HCT116 (cell line): Measurements from ENCODE around the gene C2orf72. TPM values are rescaled to one million over a fixed set of nuclear protein-coding genes. Genes with fewer than 3 reads are reported as not detected.

ENCODE experiments used
- ATAC-seq: fragments of 200-7000 bp; cut with Tn5 transposase; 2 replicates; pipeline ENCODE4 v1.9.1; 2020; ENCODE audit warnings: mild to moderate bottlenecking, moderate library complexity
- BruUV-seq: library from RNA; stranded (reverse); fragments of 400-500 nt; replicated peaks from 2 replicates; lab custom pipeline; 2021; lab: Mats Ljungman, UMichigan
- CTCF ChIA-PET: fragments of 300-600 bp; sonication (Branson Sonifier 250); formaldehyde crosslinking; loops from one replicate; lab custom pipeline; 2021; ENCODE audit warnings: antibody characterized with exemption; lab: Charles Lee
- POLR2A ChIA-PET: fragments of 300-600, 350-600 bp; sonication (Branson Sonifier 250); formaldehyde crosslinking; loops from one replicate; lab custom pipeline; 2021; ENCODE audit warnings: antibody characterized with exemption; lab: Charles Lee
- RAD21 ChIA-PET, 2 experiments: fragments of 300-600 bp; sonication (Branson Sonifier 250); formaldehyde crosslinking; loops; one replicate each; lab custom pipeline; 2023; ENCODE audit warnings: low total read pairs in 2 of 2; ENCODE audit not compliant: uncharacterized antibody in 2 of 2, unreplicated experiment in 2 of 2, low non-redundant PET in 1 of 2; lab: Charles Lee
- DNase-seq: peaks from one replicate; pipeline ENCODE4 v3.0.0-alpha.2; 2010; ENCODE audit warnings: low read depth, low spot score
- H2AFZ ChIP-seq: fragments of 200-600 bp; shearing (Covaris generic), sonication (generic); 2 replicates; pipeline ENCODE4 v1.6.1; 2017; ENCODE audit warnings: low read depth, mixed run types, mixed read lengths, antibody characterized with exemption, low read length; ENCODE audit not compliant: poor library complexity, severe bottlenecking
- H3K27ac ChIP-seq: 2 replicates; pipeline ENCODE4 v1.5.1; 2012; ENCODE audit warnings: low read depth, low read length
- H3K27me3 ChIP-seq: fragments of 200-600 bp; sonication (generic); 2 replicates; pipeline ENCODE4 v1.6.1; 2016; ENCODE audit warnings: mixed run types, low read length, mixed read lengths; ENCODE audit not compliant: insufficient read depth
- H3K36me3 ChIP-seq, 2 experiments: fragments of 200-500 bp in 1 of 2; fragments of 200-600 bp in 1 of 2; sonication (Bioruptor generic) in 1 of 2; sonication (generic) in 1 of 2; 2 replicates each; pipeline versions ENCODE4 v1.5.1 to v1.6.1; 2014 to 2016; ENCODE audit warnings: low read length in 2 of 2, inconsistent platforms in 1 of 2, mixed read lengths in 1 of 2, mixed run types in 1 of 2; ENCODE audit not compliant: insufficient read depth in 2 of 2, control insufficient read depth in 1 of 2
- H3K4me1 ChIP-seq, 2 experiments: fragments of 200-600 bp in 1 of 2; sonication (generic) in 1 of 2; 2 replicates each; pipeline versions ENCODE4 v1.5.1 to v1.6.1; 2012 to 2017; ENCODE audit warnings: low read length in 2 of 2, inconsistent platforms in 1 of 2, mild to moderate bottlenecking in 1 of 2, mixed read lengths in 1 of 2, mixed run types in 1 of 2, moderate library complexity in 1 of 2; ENCODE audit not compliant: insufficient read depth in 2 of 2, control insufficient read depth in 1 of 2
- H3K4me2 ChIP-seq: fragments of 200-600 bp; sonication (generic); 2 replicates; pipeline ENCODE4 v1.6.1; 2017; ENCODE audit warnings: mixed run types, low read length, mixed read lengths
- H3K4me3 ChIP-seq, 2 experiments: fragments of 200-600 bp in 1 of 2; sonication (generic) in 1 of 2; replicated peaks in 1 of 2; 2 replicates each; pipeline ENCODE4 v1.5.1; 2011 to 2016; ENCODE audit warnings: low read length in 2 of 2, control low read depth in 1 of 2, low read depth in 1 of 2, mild to moderate bottlenecking in 1 of 2, mixed read lengths in 1 of 2, mixed run types in 1 of 2
- H3K79me2 ChIP-seq: fragments of 200-600 bp; sonication (generic); 2 replicates; pipeline ENCODE4 v1.6.1; 2017; ENCODE audit warnings: mild to moderate bottlenecking, mixed run types, low read length, moderate library complexity, mixed read lengths; ENCODE audit not compliant: insufficient read depth
- H3K9ac ChIP-seq: fragments of 200-600 bp; sonication (generic); 2 replicates; pipeline ENCODE4 v1.6.1; 2016; ENCODE audit warnings: low read length, mixed read lengths
- H3K9me2 ChIP-seq: fragments of 200-600 bp; sonication (generic), shearing (Covaris generic); 2 replicates; pipeline ENCODE4 v1.6.1; 2017; ENCODE audit warnings: mixed run types, mild to moderate bottlenecking, moderate library complexity; ENCODE audit not compliant: insufficient read depth
- H3K9me3 ChIP-seq, 2 experiments: fragments of 200-500 bp in 1 of 2; fragments of 200-600 bp in 1 of 2; sonication (Bioruptor generic) in 1 of 2; sonication (generic) in 1 of 2; 2 replicates each; pipeline ENCODE4 v1.6.1; 2014 to 2017; ENCODE audit warnings: low read length in 2 of 2, mixed read lengths in 2 of 2, inconsistent platforms in 1 of 2, low read depth in 1 of 2, mild to moderate bottlenecking in 1 of 2, mixed run types in 1 of 2, moderate library complexity in 1 of 2; ENCODE audit not compliant: control insufficient read depth in 1 of 2, insufficient read depth in 1 of 2
- H4K20me1 ChIP-seq: fragments of 200-600 bp; sonication (generic), shearing (Covaris generic); 2 replicates; pipeline ENCODE4 v1.6.1; 2017; ENCODE audit warnings: mixed run types, mild to moderate bottlenecking, moderate library complexity; ENCODE audit not compliant: insufficient read depth
- CBX3 ChIP-seq: IDR thresholded peaks from 2 replicates; pipeline ENCODE4 v1.6.1; 2012; ENCODE audit warnings: low read depth
- CEBPB ChIP-seq: IDR thresholded peaks from 2 replicates; pipeline ENCODE4 v1.6.1; 2012; ENCODE audit warnings: low read depth
- CTCF ChIP-seq, 3 experiments: fragments of 200-600 bp in 1 of 3; sonication (generic) in 1 of 3; IDR thresholded peaks in 2 of 3; conservative IDR thresholded peaks in 1 of 3; 2 replicates each; pipeline ENCODE4 v1.5.1; 2012 to 2017; ENCODE audit warnings: low read depth in 2 of 3, low read length in 2 of 3, antibody characterized with exemption in 1 of 3, borderline replicate concordance in 1 of 3, control low read depth in 1 of 3, mild to moderate bottlenecking in 1 of 3, mixed read lengths in 1 of 3, mixed run types in 1 of 3, moderate library complexity in 1 of 3; ENCODE audit not compliant: insufficient read depth in 1 of 3
- EGR1 ChIP-seq: IDR thresholded peaks from 2 replicates; pipeline ENCODE4 v1.6.1; 2012; ENCODE audit warnings: low read depth
- EZH2 ChIP-seq: fragments of 200-600 bp; sonication (generic); IDR thresholded peaks from 2 replicates; pipeline ENCODE4 v1.6.1; 2017; ENCODE audit warnings: antibody characterized with exemption, mixed run types
- EZH2phosphoT487 ChIP-seq: fragments of 200-600 bp; IDR thresholded peaks from 2 replicates; pipeline ENCODE4 v1.6.1; 2018; ENCODE audit warnings: antibody characterized with exemption, borderline replicate concordance
- FOSL1 ChIP-seq: IDR thresholded peaks from 2 replicates; pipeline ENCODE4 v1.6.1; 2012; ENCODE audit warnings: low read depth
- JUND ChIP-seq: IDR thresholded peaks from 2 replicates; pipeline ENCODE4 v1.6.1; 2012
- MAX ChIP-seq: IDR thresholded peaks from 2 replicates; pipeline ENCODE4 v1.6.1; 2012
- POLR2A ChIP-seq: IDR thresholded peaks from 2 replicates; pipeline ENCODE4 v1.7.0; 2011; ENCODE audit warnings: borderline replicate concordance; ENCODE audit not compliant: insufficient read depth, insufficient read length; ENCODE audit errors: extremely low read depth
- POLR2AphosphoS5 ChIP-seq: IDR thresholded peaks from 2 replicates; pipeline ENCODE4 v1.6.1; 2011; ENCODE audit warnings: mild to moderate bottlenecking, low read depth, low read length, moderate library complexity
- RAD21 ChIP-seq: IDR thresholded peaks from 2 replicates; pipeline ENCODE4 v1.6.1; 2012; ENCODE audit warnings: low read depth, mild to moderate bottlenecking
- SIN3A ChIP-seq: IDR thresholded peaks from 2 replicates; pipeline ENCODE4 v1.6.1; 2012; ENCODE audit warnings: low read depth
- TCF7L2 ChIP-seq: IDR thresholded peaks from 2 replicates; pipeline ENCODE4 v1.7.0; 2011; ENCODE audit warnings: borderline replicate concordance, inconsistent platforms; ENCODE audit not compliant: insufficient read depth, insufficient read length; ENCODE audit errors: extremely low read depth
- YY1 ChIP-seq: IDR thresholded peaks from 2 replicates; pipeline ENCODE4 v1.6.1; 2011; ENCODE audit warnings: low read length, low read depth, moderate library complexity, mild to moderate bottlenecking; ENCODE audit not compliant: insufficient replicate concordance; ENCODE audit errors: extremely low read depth
- ZFX ChIP-seq: fragments of 450-650 bp; IDR thresholded peaks from 2 replicates; pipeline ENCODE4 v1.6.1; 2017
- ZNF274 ChIP-seq: fragments of 200-500 bp; sonication (Bioruptor generic); IDR thresholded peaks from 2 replicates; pipeline ENCODE4 v1.6.1; 2014; ENCODE audit warnings: mild to moderate bottlenecking, low read depth, low read length, inconsistent platforms
- intact Hi-C: fragments of 100-400 bp; cut with micrococcal nuclease; formaldehyde crosslinking; loops from 2 replicates; pipeline ENCODE4 v1.10.0; 2022
- total RNA-seq: library from RNA; stranded (reverse); gene quantifications from one replicate; pipeline ENCODE4 v1.2.1, GENCODE V29; 2021; ENCODE audit not compliant: unreplicated experiment
- TF ChIP-seq, protein P1 (sequence below): IDR thresholded peaks from 2 replicates; pipeline ENCODE4 v1.6.1; 2012
- TF ChIP-seq, protein P2 (sequence below): IDR thresholded peaks from 2 replicates; pipeline ENCODE4 v1.6.1; 2012; ENCODE audit warnings: low read depth

The C2orf72 gene
- total RNA-seq, 1 experiment from 2014 or later: 3.7 TPM

GRCh38 chr2:231009236-231009919, 27.9 kb upstream of the C2orf72 start (continued):
- TF ChIP-seq EGR1 (no peak), YY1 (no peak)

DNA sequence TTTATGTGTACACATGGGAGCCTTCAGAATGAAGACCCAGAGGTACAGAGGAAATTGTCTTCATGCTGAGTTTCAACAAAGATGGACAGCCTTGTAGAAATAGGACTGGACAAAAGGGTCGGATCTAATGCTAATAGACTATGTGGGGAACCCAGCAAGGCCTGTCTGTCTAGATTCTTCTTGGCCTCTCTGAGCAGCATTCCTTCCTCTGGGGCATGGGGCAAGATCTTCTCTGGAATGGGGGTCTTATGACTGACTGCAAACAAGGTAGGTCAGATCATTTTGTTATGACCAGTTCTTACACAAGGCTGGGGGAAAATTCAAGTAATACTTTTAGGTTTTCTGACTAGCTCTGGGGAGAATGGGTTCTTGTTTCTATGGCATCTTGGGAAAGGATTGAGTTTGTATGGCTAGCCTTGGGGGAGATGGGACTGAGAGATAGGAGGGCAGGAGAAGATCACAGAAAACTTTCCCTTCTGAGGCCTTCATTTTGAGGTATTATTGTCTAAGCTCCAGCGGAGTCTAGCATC, 27.1 kb upstream of the C2orf72 start:
- Histone ChIP-seq H3K9me2 (no peaks in the 10 kb centered on the region), H3K79me2 (no peaks in the 10 kb centered on the region), H3K9me3 (no peaks in the 10 kb centered on the region), H4K20me1 (no peaks in the 10 kb centered on the region), H3K36me3 (no peaks in the 10 kb centered on the region), H2AFZ (no peak overlapping the region), H3K9ac (no peak overlapping the region), H3K27ac (no peak overlapping the region), H3K4me2 (no peak overlapping the region), H3K27me3 (no peaks in the 10 kb centered on the region), H3K4me3 (no peak overlapping the region), H3K4me1 (peaks cover 0 to 4% of the 10 kb centered on the region in 2 experiments; a peak in 1 of 4 replicates)
- intact Hi-C loops: no loop called here
- CTCF ChIA-PET: interaction anchor here (0.7 kb wide), 1 partner anchor 161 kb away, joined by 3 read pairs; no protein-coding TSS in a partner anchor
- POLR2A ChIA-PET: no interaction called here
- no peak for ATAC-seq
- BruUV-seq: no TSS peak
- no peak for TF ChIP-seq ZFX
- TF ChIP-seq POLR2AphosphoS5: no peak
- no peak for TF ChIP-seq JUND
- no peak for TF ChIP-seq TCF7L2
- no peak for TF ChIP-seq SIN3A
- no peak for TF ChIP-seq CTCF (IDR thresholded peaks at IDR 0.05 in 2 of 3, conservative IDR thresholded peaks at IDR 0.05 in 1 of 3; ENCODE audit: borderline replicate concordance in 1 of 3, insufficient read depth in 1 of 3, low read depth in 2 of 3, low read length in 2 of 3)
- no peak for TF ChIP-seq MAX
- TF ChIP-seq, protein P1, sequence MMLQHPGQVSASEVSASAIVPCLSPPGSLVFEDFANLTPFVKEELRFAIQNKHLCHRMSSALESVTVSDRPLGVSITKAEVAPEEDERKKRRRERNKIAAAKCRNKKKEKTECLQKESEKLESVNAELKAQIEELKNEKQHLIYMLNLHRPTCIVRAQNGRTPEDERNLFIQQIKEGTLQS: no peak
- no peak for TF ChIP-seq EZH2phosphoT487
- TF ChIP-seq CBX3: no peak
- no peak for TF ChIP-seq RAD21
- TF ChIP-seq POLR2A: no peak
- TF ChIP-seq FOSL1: no peak
- no peak for TF ChIP-seq ZNF274
- no peak for TF ChIP-seq EZH2
- no peak for TF ChIP-seq YY1
- TF ChIP-seq, protein P2, sequence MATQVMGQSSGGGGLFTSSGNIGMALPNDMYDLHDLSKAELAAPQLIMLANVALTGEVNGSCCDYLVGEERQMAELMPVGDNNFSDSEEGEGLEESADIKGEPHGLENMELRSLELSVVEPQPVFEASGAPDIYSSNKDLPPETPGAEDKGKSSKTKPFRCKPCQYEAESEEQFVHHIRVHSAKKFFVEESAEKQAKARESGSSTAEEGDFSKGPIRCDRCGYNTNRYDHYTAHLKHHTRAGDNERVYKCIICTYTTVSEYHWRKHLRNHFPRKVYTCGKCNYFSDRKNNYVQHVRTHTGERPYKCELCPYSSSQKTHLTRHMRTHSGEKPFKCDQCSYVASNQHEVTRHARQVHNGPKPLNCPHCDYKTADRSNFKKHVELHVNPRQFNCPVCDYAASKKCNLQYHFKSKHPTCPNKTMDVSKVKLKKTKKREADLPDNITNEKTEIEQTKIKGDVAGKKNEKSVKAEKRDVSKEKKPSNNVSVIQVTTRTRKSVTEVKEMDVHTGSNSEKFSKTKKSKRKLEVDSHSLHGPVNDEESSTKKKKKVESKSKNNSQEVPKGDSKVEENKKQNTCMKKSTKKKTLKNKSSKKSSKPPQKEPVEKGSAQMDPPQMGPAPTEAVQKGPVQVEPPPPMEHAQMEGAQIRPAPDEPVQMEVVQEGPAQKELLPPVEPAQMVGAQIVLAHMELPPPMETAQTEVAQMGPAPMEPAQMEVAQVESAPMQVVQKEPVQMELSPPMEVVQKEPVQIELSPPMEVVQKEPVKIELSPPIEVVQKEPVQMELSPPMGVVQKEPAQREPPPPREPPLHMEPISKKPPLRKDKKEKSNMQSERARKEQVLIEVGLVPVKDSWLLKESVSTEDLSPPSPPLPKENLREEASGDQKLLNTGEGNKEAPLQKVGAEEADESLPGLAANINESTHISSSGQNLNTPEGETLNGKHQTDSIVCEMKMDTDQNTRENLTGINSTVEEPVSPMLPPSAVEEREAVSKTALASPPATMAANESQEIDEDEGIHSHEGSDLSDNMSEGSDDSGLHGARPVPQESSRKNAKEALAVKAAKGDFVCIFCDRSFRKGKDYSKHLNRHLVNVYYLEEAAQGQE: no peak
- TF ChIP-seq EGR1: no peak
- no peak for TF ChIP-seq CEBPB
- RAD21 ChIA-PET: no interaction called here
- no peak for DNase-seq
